ENCODE data around the gene PPP1R12A.
"Not testable (repeated sequence)": the region's sequence is repeated elsewhere in the genome, so short reads cannot be mapped to it uniquely, and the experiment has no call there.

The PPP1R12A gene

GRCh38 chr12:79935021-79935623, at the start of gene PPP1R12A:
Gene PPP1R12A (minus strand): TSS chr12:79935097. CDS start chr12:79934931, 166 bp downstream.
- DNase-seq (ENCODE audit: low read depth, low spot score), result peak; percentile 100

- peak; percentile 34 for DNase-seq (ENCODE audit: low read depth, low spot score)
Observed at GRCh38 chr12:79983986-79984620, 49.2 kb upstream of the PPP1R12A start.

- peak; percentile 78 for DNase-seq (ENCODE audit: low read depth, low spot score)
Observed at GRCh38 chr12:79983492-79983891, 48.6 kb upstream of the PPP1R12A start.

GRCh38 chr12:79982086-79983062, 47.5 kb upstream of the PPP1R12A start:
- DNase-seq (ENCODE audit: low read depth, low spot score), result peak; percentile 9

GRCh38 chr12:79978692-79979091, 43.8 kb upstream of the PPP1R12A start:
- no peak for DNase-seq (ENCODE audit: low read depth, low spot score)

GRCh38 chr12:79977856-79978460, 43.1 kb upstream of the PPP1R12A start:
- DNase-seq (ENCODE audit: low read depth, low spot score), result not testable (repeated sequence)

GRCh38 chr12:79975143-79975542, 40.2 kb upstream of the PPP1R12A start:
- no peak for DNase-seq (ENCODE audit: low read depth, low spot score)

DNA sequence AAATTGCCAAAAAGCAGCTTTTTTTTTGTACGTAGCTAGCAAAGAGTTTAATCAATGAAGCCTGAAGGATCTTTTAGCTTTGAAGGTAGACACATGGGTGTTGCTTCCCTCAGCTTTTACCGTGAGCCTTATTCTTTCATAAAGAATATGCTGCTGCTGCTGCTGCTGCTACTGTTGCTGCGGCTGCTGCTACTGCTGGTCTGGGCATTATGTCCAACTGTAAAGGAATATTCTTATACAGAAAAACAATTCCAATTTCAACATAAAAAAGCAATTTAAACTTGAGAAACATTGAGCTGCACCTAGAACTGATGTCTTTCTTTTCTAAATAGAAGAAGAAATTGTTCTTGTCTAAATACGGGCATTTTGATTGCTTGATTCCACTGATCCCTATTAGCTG, 38.9 kb upstream of the PPP1R12A start:
- DNase-seq (ENCODE audit: low read depth, low spot score), result no peak

GRCh38 chr12:79964100-79964627, 29.3 kb upstream of the PPP1R12A start:
- no peak for DNase-seq (ENCODE audit: low read depth, low spot score)

GRCh38 chr12:79961411-79961810, 26.5 kb upstream of the PPP1R12A start:
- DNase-seq (ENCODE audit: low read depth, low spot score), result no peak

GRCh38 chr12:79959484-79959883, 24.6 kb upstream of the PPP1R12A start:
- DNase-seq (ENCODE audit: low read depth, low spot score), result peak; percentile 31

DNA sequence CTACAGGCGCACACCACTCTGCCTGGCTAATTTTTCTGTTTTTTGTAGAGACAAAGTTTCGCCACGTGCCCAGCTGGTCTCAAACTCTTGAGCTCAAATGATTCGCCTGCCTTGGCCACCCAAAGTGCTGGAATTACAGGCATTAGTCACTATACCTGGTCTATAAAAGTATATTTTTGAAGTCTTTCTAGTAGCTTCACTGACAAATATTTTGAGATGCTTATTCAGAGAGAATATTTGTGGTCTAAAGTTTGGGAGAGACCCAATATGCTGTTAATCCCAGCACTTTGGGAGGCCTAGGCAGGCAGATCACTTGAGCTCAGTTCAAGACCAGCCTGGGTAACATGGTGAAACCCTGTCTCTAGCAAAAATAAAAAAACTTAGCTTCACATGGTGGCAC, 22.0 kb upstream of the PPP1R12A start:
- DNase-seq (ENCODE audit: low read depth, low spot score), result no peak

- DNase-seq (ENCODE audit: low read depth, low spot score), result no peak
Observed at GRCh38 chr12:79955561-79955960, 20.7 kb upstream of the PPP1R12A start.

DNA sequence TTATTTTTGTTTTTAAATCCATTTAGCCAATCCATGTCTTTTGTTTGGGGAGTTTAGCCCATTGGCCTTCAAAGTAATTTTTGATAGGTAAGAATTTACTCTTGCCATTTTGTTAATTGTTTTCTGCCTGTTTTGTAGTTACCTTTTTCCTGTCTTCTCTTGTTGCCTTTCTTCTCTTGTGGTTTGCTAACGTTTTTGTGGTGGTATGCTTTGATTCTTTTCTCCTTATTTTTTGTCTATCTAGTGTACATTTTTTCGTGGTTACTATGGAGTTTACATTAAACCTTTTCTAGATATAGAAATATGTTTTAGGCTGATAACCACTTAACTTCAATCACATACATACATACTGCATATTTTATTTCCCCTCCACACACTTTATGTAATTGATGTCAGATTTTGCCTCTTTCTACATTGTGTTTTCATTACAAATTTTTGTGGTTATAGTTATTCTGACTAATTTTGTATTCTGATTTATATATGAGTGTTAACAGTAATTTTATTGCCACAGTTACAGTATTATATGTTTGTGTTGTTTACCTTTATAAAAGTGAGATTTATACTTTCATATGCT, 19.2 kb upstream of the PPP1R12A start:
- no peak for DNase-seq (ENCODE audit: low read depth, low spot score)

GRCh38 chr12:79949098-79949497, 14.2 kb upstream of the PPP1R12A start:
- DNase-seq (ENCODE audit: low read depth, low spot score), result no peak

GRCh38 chr12:79945433-79945832, 10.5 kb upstream of the PPP1R12A start:
- DNase-seq (ENCODE audit: low read depth, low spot score), result no peak

GRCh38 chr12:79944565-79944964, 9.7 kb upstream of the PPP1R12A start:
- no peak for DNase-seq (ENCODE audit: low read depth, low spot score)

DNA sequence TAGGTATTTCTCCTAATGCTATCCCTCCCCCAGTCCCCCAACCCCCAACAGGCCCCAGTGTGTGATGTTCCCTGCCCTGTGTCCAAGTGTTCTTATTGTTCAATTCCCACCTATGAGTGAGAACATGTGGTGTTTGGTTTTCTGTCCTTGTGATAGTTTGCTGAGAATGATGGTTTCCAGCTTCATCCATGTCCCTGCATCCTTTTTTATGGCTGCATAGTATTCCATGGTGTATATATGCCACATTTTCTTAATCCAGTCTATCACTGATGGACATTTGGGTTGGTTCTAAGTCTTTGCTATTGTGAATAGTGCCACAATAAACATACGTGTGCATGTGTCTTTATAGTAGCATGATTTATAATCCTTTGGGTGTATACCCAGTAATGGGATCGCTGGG, 7.9 kb upstream of the PPP1R12A start:
- not testable (repeated sequence) for DNase-seq (ENCODE audit: low read depth, low spot score)

GRCh38 chr12:79939728-79940310, 4.9 kb upstream of the PPP1R12A start:
- no peak for DNase-seq (ENCODE audit: low read depth, low spot score)

- no peak for DNase-seq (ENCODE audit: low read depth, low spot score)
Observed at GRCh38 chr12:79938843-79939242, 3.9 kb upstream of the PPP1R12A start.

- DNase-seq (ENCODE audit: low read depth, low spot score), result no peak
Observed at GRCh38 chr12:79936670-79937069, 1.8 kb upstream of the PPP1R12A start.
